GM18519 (cell line): ENCODE data around the gene EGFLAM.

Experiments
- ATAC-seq: cut with Tn5 transposase; IDR thresholded peaks from one replicate; pipeline ENCODE4 v1.9.1; 2021; ENCODE audit warnings: mild to moderate bottlenecking, moderate library complexity; ENCODE audit not compliant: unreplicated experiment, low FRiP score

The EGFLAM gene

GRCh38 chr5:38370358-38371100 lies 112.2 kb downstream of the EGFLAM start:
- ATAC-seq = no peak

- ATAC-seq = no peak
Observed at GRCh38 chr5:38371596-38371995, 113.2 kb downstream of the EGFLAM start.

GRCh38 chr5:38373743-38374142 lies 115.4 kb downstream of the EGFLAM start:
- no peak for ATAC-seq

- no peak for ATAC-seq
Observed at GRCh38 chr5:38375423-38375822, 117.1 kb downstream of the EGFLAM start.

DNA sequence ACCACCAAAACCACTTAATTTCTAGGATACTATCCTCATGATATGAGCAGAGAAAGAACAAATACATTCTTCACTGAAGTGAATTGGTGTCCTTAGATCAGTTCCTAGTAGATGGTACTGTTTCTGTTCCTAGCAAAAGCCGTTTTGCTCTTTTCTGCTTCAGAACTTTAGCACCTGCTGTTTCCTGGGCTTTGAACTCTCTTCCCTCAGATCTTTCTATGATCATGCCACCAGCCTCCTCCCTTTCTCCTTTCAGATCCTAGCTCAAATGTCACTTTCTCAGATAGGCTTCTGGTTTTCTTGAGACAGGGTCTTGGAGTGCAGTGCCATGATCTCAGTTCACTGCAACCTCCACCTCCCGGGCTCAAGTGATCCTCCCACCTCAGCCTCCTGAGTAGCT lies 118.0 kb downstream of the EGFLAM start:
- ATAC-seq = no peak

DNA sequence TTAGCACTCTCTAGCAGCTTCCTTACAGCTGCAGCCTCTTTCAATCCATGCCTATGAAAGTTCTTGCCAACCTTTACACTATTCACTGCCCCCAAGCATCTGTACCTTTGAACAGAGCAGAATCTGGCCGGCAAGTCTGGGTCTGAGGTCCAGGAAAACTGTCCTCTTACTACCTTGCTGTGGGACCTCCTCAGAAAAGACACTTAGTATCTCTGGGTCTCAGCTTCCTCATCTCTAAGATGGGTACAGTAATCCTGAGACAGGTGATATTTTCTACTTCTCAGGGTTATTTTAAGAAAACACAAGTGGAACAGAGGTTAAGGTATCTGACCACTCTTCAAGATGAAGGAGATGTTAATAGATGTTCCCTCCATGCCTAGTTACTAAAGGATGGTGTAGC lies 120.2 kb downstream of the EGFLAM start:
- no peak for ATAC-seq

DNA sequence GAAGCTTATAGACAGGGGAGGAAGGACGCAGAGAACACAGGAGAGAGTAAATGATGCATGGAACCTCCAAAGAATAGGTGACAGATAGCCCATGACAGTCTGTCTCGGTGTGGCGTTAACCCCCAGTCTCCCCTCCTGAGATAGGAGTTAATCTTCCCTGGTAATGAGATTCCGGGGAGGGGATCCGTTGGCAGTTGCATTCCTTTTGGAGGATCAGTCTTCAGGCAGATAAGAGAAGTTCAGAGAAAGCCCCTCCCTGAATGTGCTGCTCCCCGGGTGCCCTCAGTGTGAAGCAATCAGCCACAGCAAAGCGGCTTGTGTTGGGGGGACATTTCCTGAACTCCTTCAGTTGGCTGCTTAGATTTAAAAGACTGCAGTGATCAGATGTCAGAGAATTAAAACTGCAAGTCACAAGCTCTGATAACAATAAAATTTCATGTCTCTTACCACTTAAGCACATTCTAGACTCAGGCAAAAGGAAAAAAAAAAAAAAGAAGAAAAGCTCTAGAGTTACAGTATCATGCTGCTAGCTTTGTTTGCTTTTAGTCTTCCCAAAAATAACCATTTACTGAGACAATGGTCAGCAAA lies 121.1 kb downstream of the EGFLAM start:
- ATAC-seq = no peak

DNA sequence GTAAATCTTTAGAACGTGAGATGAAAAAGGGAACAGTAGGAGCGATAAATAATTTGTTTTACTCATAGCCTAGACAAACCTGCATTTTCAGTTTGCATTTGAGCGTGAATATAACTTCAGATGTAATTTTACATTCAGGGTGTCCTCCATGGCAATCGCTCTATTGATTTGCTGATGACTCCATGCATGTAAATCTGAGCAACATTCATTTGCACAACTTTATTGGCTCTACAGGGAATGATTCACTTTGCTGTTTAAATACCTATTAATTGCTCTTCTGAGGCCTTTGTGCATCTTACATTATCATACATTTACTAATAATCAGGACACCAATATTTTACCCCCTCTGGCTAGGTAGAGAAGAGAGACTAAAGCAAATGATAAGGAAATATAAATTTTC lies 122.2 kb downstream of the EGFLAM start:
- ATAC-seq = no peak

GRCh38 chr5:38381361-38381760 lies 123.0 kb downstream of the EGFLAM start:
- no peak for ATAC-seq

GRCh38 chr5:38382898-38383297 lies 124.5 kb downstream of the EGFLAM start:
- ATAC-seq = peak; percentile 94

DNA sequence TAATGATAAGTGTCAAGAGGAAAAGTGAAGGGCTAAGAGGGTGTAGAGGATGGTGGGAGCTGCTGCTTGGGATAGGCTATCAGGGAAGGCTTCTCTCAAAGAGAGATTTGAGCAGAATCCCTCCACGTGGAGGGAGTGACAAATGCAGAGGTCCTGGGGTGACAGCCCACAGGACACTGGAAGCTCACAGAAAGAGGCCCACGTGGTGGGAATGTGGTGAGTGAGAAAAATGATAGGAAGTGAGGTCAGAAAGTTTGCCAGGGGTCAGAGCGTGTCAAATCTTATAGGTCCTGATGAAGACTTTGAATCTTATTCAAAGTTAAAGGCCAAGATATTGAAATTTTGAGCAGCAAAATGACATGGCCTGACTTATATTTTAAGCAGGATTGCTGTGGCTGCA lies 125.3 kb downstream of the EGFLAM start:
- no peak for ATAC-seq

GRCh38 chr5:38384396-38384795 lies 126.0 kb downstream of the EGFLAM start:
- ATAC-seq = no peak

GRCh38 chr5:38387161-38387560 lies 128.8 kb downstream of the EGFLAM start:
- ATAC-seq = no peak

- ATAC-seq = no peak
Observed at GRCh38 chr5:38393636-38394035, 135.3 kb downstream of the EGFLAM start.

DNA sequence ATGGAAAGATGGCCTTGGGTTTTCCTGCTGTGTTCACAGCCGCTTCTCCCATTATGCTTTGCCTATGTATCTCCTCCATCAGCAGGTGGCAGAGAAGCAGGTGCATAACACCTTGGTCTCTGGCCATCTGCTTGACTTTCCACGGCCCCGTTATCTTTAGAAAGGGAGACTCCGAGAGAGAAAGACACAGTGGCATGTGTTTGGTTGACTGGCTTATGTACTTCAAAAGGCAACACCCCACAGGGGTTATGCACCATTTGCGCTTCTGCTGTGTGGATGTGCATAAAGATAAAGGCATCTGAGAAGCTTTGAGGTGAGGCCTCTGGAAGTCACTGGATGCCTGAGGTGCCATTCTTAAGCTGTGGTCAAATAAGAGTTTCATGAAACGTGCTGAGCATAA lies 138.4 kb downstream of the EGFLAM start:
- ATAC-seq = no peak

DNA sequence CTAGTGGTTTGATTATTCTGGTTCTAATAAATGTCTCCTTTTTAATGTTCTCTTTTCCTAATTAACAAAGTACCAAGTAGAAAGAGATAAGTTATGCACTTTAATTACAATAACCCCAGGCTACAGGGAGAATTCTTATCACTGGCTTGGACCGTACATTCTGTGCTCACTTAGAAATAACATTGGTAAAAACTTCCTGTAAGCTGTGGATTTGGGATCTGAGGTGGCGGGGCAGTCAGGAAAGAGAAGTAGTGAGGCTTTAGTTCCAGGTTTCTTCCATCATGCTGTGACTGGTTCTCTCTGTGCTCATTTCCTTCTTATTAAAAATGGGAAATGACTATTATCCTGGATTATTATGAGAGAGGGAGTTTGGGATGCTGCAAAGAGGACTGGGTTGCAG lies 142.0 kb downstream of the EGFLAM start:
- no peak for ATAC-seq

GRCh38 chr5:38401145-38401544 lies 142.8 kb downstream of the EGFLAM start:
- no peak for ATAC-seq

DNA sequence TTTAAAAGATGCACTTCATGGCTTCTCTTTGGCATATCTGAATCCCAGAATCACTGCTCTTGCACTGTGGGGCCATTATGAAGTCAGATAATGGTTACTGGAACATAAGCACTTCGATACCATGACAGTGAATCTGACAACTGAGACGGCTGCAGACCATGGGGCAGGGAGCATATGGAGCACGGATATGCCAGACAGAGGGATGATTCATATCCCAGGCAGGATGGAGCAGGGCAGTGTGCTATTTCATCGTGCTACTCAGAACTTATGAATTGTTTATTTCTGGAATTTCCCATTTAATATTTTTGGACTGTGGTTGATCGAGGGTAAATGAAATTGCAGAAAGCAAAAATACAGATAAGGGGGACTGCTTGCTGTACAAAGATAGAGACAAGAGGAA lies 145.0 kb downstream of the EGFLAM start:
- ATAC-seq = no peak

- ATAC-seq = no peak
Observed at GRCh38 chr5:38403877-38404635, 145.7 kb downstream of the EGFLAM start.

DNA sequence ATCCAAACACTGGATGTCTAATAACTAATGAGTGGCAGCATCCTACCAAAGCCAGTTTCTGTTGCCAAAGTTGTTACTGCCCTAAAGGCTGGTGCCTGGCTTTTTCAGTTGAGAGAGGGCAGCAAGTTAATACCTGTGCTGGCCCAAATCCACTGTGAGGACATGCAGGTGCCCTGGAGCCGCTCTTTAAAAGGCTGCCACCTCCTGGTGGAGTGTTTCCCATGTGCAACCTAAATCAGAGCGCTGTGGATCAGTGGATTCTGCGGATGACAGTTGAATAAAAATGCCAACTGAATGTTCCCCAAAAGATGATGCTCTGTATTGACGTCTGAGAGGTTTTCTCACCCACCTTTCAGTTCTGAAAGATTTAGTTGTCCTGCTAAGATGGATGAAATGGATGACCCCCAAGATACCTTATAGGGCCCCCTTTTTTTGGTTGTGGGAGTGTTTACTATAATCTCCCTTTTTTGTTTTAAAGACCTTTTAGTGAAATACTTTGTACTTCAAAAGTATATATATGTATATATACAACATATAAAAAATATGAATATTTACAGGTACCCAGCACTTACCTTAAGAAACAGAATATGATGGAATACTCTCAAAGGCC lies 146.4 kb downstream of the EGFLAM start:
- ATAC-seq = no peak

DNA sequence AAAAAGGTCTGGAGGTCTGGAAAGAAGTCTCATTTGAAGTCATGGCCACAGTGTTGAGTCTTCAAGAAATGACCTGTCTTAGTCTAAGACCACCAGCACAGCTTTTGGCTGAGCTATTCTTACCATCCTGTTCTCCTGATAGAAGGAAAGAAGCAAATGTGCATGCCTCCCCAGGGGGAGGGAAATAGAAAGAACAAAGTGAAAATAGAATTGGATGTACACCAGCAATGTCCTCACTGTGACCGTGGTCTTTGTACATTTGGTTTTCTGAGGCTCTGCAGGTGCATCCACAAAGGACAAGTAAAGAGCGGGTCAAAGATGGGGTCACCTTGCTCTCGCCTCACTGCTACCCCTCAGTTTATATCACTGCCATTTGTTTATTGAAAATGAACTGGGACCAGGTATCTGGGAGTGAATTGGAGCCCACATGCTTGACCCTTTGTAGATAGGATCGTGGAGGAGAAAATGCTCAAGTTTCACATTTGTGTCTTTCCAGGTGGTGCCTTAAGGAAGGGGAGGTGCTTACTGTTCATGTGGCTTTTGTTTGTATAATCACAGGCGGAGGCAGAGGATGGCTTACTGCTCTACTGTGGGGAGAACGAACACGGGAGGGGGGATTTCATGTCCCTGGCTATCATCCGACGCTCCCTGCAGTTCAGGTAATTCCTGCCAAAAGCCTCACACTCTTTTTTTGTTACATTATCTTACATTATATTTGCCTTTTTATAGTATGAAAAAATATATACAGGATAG lies 150.3 kb downstream of the EGFLAM start:
- ATAC-seq = no peak
